GM23338 (cell line): ENCODE results near the gene EEF1AKMT2. TPM values are rescaled to one million over a fixed set of nuclear protein-coding genes. Genes with fewer than 3 reads are reported as not detected.
A peak's percentile ranks its signal among the peaks of the same experiment; 100 is the strongest.

Source experiments
- ATAC-seq: fragments of 200-7000 bp; cut with Tn5 transposase; 3 replicates; pipeline ENCODE4 v1.9.1; 2020
- DNase-seq: peaks from one replicate; pipeline ENCODE4 v3.0.0-alpha.2; 2015; ENCODE audit warnings: low spot score
- H2AFZ ChIP-seq: fragments of 200-600 bp; sonication (generic); 2 replicates; pipeline ENCODE4 v1.8.0; 2016; ENCODE audit warnings: antibody characterized with exemption, mild to moderate bottlenecking, moderate library complexity
- H3F3A ChIP-seq: fragments of 200-600 bp; sonication (generic); replicated peaks from 2 replicates; pipeline ENCODE4 v1.8.0; 2017; ENCODE audit warnings: antibody characterized with exemption, mixed run types, low read depth
- H3K27ac ChIP-seq: fragments of 200-600 bp; sonication (generic); 2 replicates; pipeline ENCODE4 v1.6.1; 2016; ENCODE audit warnings: low read depth
- H3K27me3 ChIP-seq: fragments of 200-600 bp; sonication (generic); 2 replicates; pipeline ENCODE4 v1.8.0; 2016; ENCODE audit warnings: mild to moderate bottlenecking, mixed run types, moderate library complexity; ENCODE audit not compliant: insufficient read depth
- H3K36me3 ChIP-seq: fragments of 200-600 bp; sonication (generic); 2 replicates; pipeline ENCODE4 v1.8.0; 2016; ENCODE audit warnings: mild to moderate bottlenecking; ENCODE audit not compliant: insufficient read depth
- H3K4me1 ChIP-seq: fragments of 200-600 bp; sonication (generic); 2 replicates; pipeline ENCODE4 v1.8.0; 2016; ENCODE audit warnings: mild to moderate bottlenecking, moderate library complexity; ENCODE audit not compliant: insufficient read depth
- H3K4me2 ChIP-seq: fragments of 200-600 bp; sonication (generic); 2 replicates; pipeline ENCODE4 v1.7.1; 2017; ENCODE audit warnings: mixed run types
- H3K4me3 ChIP-seq: fragments of 200-600 bp; sonication (generic); 2 replicates; pipeline ENCODE4 v1.6.1; 2016; ENCODE audit warnings: mixed run types
- H3K79me2 ChIP-seq: fragments of 200-600 bp; sonication (generic); replicated peaks from 2 replicates; pipeline ENCODE4 v1.8.0; 2017; ENCODE audit warnings: mild to moderate bottlenecking; ENCODE audit not compliant: insufficient read depth
- H3K9me2 ChIP-seq: fragments of 200-600 bp; sonication (generic); 2 replicates; pipeline ENCODE4 v1.8.0; 2017; ENCODE audit not compliant: insufficient read depth
- H4K20me1 ChIP-seq: fragments of 200-600 bp; sonication (generic); replicated peaks from 2 replicates; pipeline ENCODE4 v1.8.0; 2017; ENCODE audit warnings: mild to moderate bottlenecking; ENCODE audit not compliant: insufficient read depth
- H3K27ac Mint-ChIP-seq: 2 replicates; pipeline ENCODE4 v1.8.0; 2020; ENCODE audit warnings: inconsistent platforms, mild to moderate bottlenecking, moderate library complexity, mixed read lengths
- H3K27me3 Mint-ChIP-seq: 3 replicates; pipeline ENCODE4 v1.8.0; 2022; ENCODE audit warnings: low read depth, mild to moderate bottlenecking, moderate library complexity, mixed read lengths, inconsistent platforms; ENCODE audit not compliant: insufficient read depth, poor library complexity
- H3K36me3 Mint-ChIP-seq: 3 replicates; pipeline ENCODE4 v1.8.0; 2021; ENCODE audit warnings: low read depth, mild to moderate bottlenecking, inconsistent platforms, moderate library complexity, mixed read lengths
- H3K4me1 Mint-ChIP-seq: 3 replicates; pipeline ENCODE4 v1.8.0; 2020; ENCODE audit warnings: mild to moderate bottlenecking, inconsistent platforms, mixed read lengths
- H3K4me3 Mint-ChIP-seq: 3 replicates; pipeline ENCODE4 v1.8.0; 2021; ENCODE audit warnings: moderate library complexity, mild to moderate bottlenecking, inconsistent platforms, mixed read lengths
- H3K9me3 Mint-ChIP-seq: 3 replicates; pipeline ENCODE4 v1.8.0; 2020; ENCODE audit warnings: moderate library complexity, mild to moderate bottlenecking, inconsistent platforms, mixed read lengths
- CREB1 ChIP-seq: fragments of 250-450 bp; sonication (Bioruptor Pico); IDR thresholded peaks from 2 replicates; pipeline ENCODE4 v1.5.0; 2020; ENCODE audit warnings: low read depth, mild to moderate bottlenecking, moderate library complexity
- EZH2phosphoT487 ChIP-seq: fragments of 200-600 bp; sonication (generic); IDR thresholded peaks from one replicate; pipeline ENCODE4 v1.8.1; 2018; ENCODE audit warnings: antibody characterized with exemption; ENCODE audit not compliant: unreplicated experiment
- JUNB ChIP-seq: IDR thresholded peaks from one replicate; pipeline ENCODE4 v1.6.1; 2016; ENCODE audit warnings: antibody characterized with exemption; ENCODE audit not compliant: unreplicated experiment
- STAT1 ChIP-seq: IDR thresholded peaks from one replicate; pipeline ENCODE4 v1.6.1; 2016; ENCODE audit warnings: antibody characterized with exemption; ENCODE audit not compliant: unreplicated experiment
- ZNF114 ChIP-seq: fragments of 250-450 bp; sonication (Bioruptor Pico); IDR thresholded peaks from 2 replicates; pipeline ENCODE4 v1.5.0; 2020; ENCODE audit warnings: mild to moderate bottlenecking, moderate library complexity
- ZNF331 ChIP-seq: fragments of 250-450 bp; sonication (Bioruptor Pico); IDR thresholded peaks from 2 replicates; pipeline ENCODE4 v1.5.0; 2020; ENCODE audit warnings: low read depth, mild to moderate bottlenecking, moderate library complexity
- polyA plus RNA-seq: library from polyadenylated mRNA; unstranded; fragments of >200 nt; fragmentation: Nextera tagmentation; extraction: Ambion mirVana; gene quantifications from 2 replicates; pipeline ENCODE4 v1.2.1, GENCODE V29; 2016
- total RNA-seq: library from RNA; depleted of rRNA; stranded (reverse); fragments of >200 nt; shearing (Covaris generic); gene quantifications from 2 replicates; pipeline ENCODE4 v1.2.3, GENCODE V29; 2014
- TF ChIP-seq, protein P1 (sequence below): fragments of 250-450 bp; sonication (Bioruptor Pico); IDR thresholded peaks from 2 replicates; pipeline ENCODE4 v1.5.0; 2020; ENCODE audit warnings: mild to moderate bottlenecking, moderate library complexity
- TF ChIP-seq, protein P2 (sequence below): IDR thresholded peaks from 2 replicates; pipeline ENCODE4 v1.6.1; 2016; ENCODE audit warnings: antibody characterized with exemption

Gene EEF1AKMT2
- total and polyA plus RNA-seq, 2 experiments from 2014 or later = 35.0 to 38.0 TPM

GRCh38 chr10:124708922-124709520 is 82.7 kb downstream of the EEF1AKMT2 start:
- H3K4me1 ChIP-seq = 0 out of 2 replicates have a peak, but pooled peaks cover 8% of the 10 kb centered on the region
- no peak overlapping the region for H3K4me2 ChIP-seq
- peak; percentile 57 for ATAC-seq
- no peaks in the 10 kb centered on the region; the same call in 1 of the 2 replicates for H3K36me3 ChIP-seq
- no peak for TF ChIP-seq CREB1
- TF ChIP-seq ZNF114 (CRISPR knock-in tag) = no peak
- TF ChIP-seq, protein P1, sequence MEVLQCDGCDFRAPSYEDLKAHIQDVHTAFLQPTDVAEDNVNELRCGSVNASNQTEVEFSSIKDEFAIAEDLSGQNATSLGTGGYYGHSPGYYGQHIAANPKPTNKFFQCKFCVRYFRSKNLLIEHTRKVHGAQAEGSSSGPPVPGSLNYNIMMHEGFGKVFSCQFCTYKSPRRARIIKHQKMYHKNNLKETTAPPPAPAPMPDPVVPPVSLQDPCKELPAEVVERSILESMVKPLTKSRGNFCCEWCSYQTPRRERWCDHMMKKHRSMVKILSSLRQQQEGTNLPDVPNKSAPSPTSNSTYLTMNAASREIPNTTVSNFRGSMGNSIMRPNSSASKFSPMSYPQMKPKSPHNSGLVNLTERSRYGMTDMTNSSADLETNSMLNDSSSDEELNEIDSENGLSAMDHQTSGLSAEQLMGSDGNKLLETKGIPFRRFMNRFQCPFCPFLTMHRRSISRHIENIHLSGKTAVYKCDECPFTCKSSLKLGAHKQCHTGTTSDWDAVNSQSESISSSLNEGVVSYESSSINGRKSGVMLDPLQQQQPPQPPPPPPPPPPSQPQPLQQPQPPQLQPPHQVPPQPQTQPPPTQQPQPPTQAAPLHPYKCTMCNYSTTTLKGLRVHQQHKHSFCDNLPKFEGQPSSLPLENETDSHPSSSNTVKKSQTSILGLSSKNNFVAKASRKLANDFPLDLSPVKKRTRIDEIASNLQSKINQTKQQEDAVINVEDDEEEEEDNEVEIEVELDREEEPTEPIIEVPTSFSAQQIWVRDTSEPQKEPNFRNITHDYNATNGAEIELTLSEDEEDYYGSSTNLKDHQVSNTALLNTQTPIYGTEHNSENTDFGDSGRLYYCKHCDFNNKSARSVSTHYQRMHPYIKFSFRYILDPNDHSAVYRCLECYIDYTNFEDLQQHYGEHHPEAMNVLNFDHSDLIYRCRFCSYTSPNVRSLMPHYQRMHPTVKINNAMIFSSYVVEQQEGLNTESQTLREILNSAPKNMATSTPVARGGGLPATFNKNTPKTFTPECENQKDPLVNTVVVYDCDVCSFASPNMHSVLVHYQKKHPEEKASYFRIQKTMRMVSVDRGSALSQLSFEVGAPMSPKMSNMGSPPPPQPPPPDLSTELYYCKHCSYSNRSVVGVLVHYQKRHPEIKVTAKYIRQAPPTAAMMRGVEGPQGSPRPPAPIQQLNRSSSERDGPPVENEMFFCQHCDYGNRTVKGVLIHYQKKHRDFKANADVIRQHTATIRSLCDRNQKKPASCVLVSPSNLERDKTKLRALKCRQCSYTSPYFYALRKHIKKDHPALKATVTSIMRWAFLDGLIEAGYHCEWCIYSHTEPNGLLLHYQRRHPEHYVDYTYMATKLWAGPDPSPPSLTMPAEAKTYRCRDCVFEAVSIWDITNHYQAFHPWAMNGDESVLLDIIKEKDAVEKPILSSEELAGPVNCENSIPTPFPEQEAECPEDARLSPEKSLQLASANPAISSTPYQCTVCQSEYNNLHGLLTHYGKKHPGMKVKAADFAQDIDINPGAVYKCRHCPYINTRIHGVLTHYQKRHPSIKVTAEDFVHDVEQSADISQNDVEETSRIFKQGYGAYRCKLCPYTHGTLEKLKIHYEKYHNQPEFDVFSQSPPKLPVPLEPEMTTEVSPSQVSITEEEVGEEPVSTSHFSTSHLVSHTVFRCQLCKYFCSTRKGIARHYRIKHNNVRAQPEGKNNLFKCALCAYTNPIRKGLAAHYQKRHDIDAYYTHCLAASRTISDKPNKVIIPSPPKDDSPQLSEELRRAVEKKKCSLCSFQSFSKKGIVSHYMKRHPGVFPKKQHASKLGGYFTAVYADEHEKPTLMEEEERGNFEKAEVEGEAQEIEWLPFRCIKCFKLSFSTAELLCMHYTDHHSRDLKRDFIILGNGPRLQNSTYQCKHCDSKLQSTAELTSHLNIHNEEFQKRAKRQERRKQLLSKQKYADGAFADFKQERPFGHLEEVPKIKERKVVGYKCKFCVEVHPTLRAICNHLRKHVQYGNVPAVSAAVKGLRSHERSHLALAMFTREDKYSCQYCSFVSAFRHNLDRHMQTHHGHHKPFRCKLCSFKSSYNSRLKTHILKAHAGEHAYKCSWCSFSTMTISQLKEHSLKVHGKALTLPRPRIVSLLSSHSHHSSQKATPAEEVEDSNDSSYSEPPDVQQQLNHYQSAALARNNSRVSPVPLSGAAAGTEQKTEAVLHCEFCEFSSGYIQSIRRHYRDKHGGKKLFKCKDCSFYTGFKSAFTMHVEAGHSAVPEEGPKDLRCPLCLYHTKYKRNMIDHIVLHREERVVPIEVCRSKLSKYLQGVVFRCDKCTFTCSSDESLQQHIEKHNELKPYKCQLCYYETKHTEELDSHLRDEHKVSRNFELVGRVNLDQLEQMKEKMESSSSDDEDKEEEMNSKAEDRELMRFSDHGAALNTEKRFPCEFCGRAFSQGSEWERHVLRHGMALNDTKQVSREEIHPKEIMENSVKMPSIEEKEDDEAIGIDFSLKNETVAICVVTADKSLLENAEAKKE (CRISPR knock-in tag) = no peak
- no peak for TF ChIP-seq JUNB
- no peak overlapping the region for H2AFZ ChIP-seq
- H3K9me3 Mint-ChIP-seq = no peaks in the 10 kb centered on the region
- H3K36me3 Mint-ChIP-seq = peaks cover 6% of the 10 kb centered on the region; the same call in 2 of the 3 replicates
- peaks cover 14% of the 10 kb centered on the region; the same call in 1 of the 2 replicates for H4K20me1 ChIP-seq
- no peak overlapping the region for H3K4me3 ChIP-seq
- peak overlapping the region; percentile 73 for H3K27ac Mint-ChIP-seq
- H3K79me2 ChIP-seq = peaks cover 12% of the 10 kb centered on the region
- no peaks in the 10 kb centered on the region for H3K9me2 ChIP-seq
- peak; percentile 61 for DNase-seq
- no peaks in the 10 kb centered on the region for H3F3A ChIP-seq
- H3K27me3 Mint-ChIP-seq = peaks cover 8% of the 10 kb centered on the region
- H3K27ac ChIP-seq = no peak overlapping the region; the same call in 1 of the 2 replicates
- H3K4me1 Mint-ChIP-seq = peaks cover 26% of the 10 kb centered on the region
- no peak overlapping the region; the same call in 2 of the 3 replicates for H3K4me3 Mint-ChIP-seq
- no peaks in the 10 kb centered on the region for H3K27me3 ChIP-seq

- peak overlapping the region; percentile 16; the same call in 1 of the 2 replicates for H3K27ac Mint-ChIP-seq
- Histone ChIP-seq H3K36me3 (no peaks in the 10 kb centered on the region; the same call in 1 of the 2 replicates), H3K27ac (no peak overlapping the region; the same call in 1 of the 2 replicates), H3K79me2 (peaks cover 12% of the 10 kb centered on the region), H3K27me3 (no peaks in the 10 kb centered on the region), H3K4me1 (0 out of 2 replicates have a peak, but pooled peaks cover 8% of the 10 kb centered on the region), H3K4me2 (no peak overlapping the region), H3K9me2 (no peaks in the 10 kb centered on the region), H3F3A (no peaks in the 10 kb centered on the region), H4K20me1 (peaks cover 13% of the 10 kb centered on the region; the same call in 1 of the 2 replicates), H2AFZ (no peak overlapping the region), H3K4me3 (no peak overlapping the region)
- H3K4me1 Mint-ChIP-seq = peaks cover 26% of the 10 kb centered on the region
- DNase-seq (no peak), ATAC-seq (peak; percentile 55)
- H3K27me3 Mint-ChIP-seq = peaks cover 8% of the 10 kb centered on the region
- peaks cover 6% of the 10 kb centered on the region; the same call in 2 of the 3 replicates for H3K36me3 Mint-ChIP-seq
- no peaks in the 10 kb centered on the region for H3K9me3 Mint-ChIP-seq
- no peak overlapping the region for H3K4me3 Mint-ChIP-seq
- no peak for TF ChIP-seq CREB1
- no peak for TF ChIP-seq ZNF331
- no peak for TF ChIP-seq EZH2phosphoT487
- no peak for TF ChIP-seq ZNF114 (CRISPR knock-in tag)
- TF ChIP-seq, protein P2, sequence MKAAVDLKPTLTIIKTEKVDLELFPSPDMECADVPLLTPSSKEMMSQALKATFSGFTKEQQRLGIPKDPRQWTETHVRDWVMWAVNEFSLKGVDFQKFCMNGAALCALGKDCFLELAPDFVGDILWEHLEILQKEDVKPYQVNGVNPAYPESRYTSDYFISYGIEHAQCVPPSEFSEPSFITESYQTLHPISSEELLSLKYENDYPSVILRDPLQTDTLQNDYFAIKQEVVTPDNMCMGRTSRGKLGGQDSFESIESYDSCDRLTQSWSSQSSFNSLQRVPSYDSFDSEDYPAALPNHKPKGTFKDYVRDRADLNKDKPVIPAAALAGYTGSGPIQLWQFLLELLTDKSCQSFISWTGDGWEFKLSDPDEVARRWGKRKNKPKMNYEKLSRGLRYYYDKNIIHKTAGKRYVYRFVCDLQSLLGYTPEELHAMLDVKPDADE = no peak
- TF ChIP-seq STAT1 = no peak
These were observed 83.4 kb downstream of the EEF1AKMT2 start for GRCh38 chr10:124708246-124708779.
